GM08714 (cell line): ENCODE data around the gene LRRC51.

Experiments
- H3K4me3 ChIP-seq: fragments of 200-500 bp; sonication (Bioruptor generic); 2 replicates; pipeline ENCODE4 v1.5.1; 2014; ENCODE audit warnings: mild to moderate bottlenecking, low read length, inconsistent platforms
- ZNF274 ChIP-seq: IDR thresholded peaks from 2 replicates; pipeline ENCODE4 v1.6.1; 2012; ENCODE audit warnings: mild to moderate bottlenecking, low read depth, low read length

Gene LRRC51

GRCh38 chr11:72081821-72082453 lies 1.3 kb downstream of the LRRC51 start:
- H3K4me3 ChIP-seq, result no peak overlapping the region
- TF ChIP-seq ZNF274, result no peak

DNA sequence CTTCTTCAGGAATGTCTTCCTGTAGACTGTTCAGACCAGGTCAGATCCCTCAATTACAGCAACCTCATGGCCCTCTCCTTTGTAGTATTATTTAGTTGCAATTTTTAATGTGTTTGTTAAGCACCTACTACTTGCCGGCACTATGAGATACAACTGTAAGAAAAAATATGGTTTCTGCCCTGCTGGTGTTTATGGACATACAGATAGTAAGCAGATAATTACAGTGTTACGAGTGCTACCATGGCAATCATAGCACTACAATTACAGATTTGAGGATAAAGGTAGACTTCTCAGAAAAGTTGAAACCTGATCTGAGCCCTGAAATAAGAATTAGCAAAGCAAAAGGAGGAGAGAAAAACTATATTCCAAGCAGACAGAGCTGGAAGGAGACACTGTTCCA lies 2.8 kb downstream of the LRRC51 start:
- no peak for TF ChIP-seq ZNF274
- H3K4me3 ChIP-seq, result no peak overlapping the region

DNA sequence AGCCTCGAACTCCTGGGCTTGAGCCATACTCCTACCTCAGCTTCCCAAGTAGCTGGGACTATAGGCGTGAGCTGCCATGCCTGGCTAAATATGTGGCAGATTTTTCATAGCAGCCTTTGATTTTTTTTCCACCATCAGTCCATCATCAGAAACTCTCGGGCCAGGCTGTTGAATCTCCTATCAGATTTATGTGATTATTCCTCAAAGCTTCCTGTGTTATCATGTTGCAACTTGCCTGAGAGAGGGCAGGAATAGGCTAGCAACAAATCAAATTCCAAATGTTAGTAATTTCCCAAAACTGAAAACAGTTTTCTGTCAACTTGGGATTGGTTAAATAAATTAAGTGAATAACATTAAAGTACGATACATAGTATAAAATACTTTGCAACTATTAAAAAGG lies 3.4 kb downstream of the LRRC51 start:
- TF ChIP-seq ZNF274, result no peak
- no peak overlapping the region for H3K4me3 ChIP-seq

DNA sequence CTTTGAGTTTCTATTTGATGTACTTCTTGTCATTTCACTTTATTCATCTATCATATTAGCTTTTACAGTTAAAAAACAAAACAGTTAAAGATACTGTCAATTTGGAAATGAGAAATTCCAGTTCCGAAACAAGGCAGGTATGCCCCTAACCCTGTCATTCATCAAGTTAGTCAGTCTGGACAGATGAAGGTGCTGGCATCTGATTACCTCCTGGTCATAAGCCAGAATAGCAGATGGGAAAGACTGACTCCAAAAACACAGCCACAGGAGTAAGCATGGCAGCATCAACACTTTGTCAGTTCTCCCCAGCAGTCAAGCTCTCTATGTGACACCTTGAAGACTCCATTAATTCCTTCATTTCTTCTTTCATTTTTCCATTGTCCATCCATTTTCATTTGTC lies 4.3 kb downstream of the LRRC51 start:
- no peak overlapping the region for H3K4me3 ChIP-seq
- TF ChIP-seq ZNF274, result no peak

GRCh38 chr11:72085621-72086351 lies 5.1 kb downstream of the LRRC51 start:
- H3K4me3 ChIP-seq, result no peak overlapping the region
- TF ChIP-seq ZNF274, result no peak

DNA sequence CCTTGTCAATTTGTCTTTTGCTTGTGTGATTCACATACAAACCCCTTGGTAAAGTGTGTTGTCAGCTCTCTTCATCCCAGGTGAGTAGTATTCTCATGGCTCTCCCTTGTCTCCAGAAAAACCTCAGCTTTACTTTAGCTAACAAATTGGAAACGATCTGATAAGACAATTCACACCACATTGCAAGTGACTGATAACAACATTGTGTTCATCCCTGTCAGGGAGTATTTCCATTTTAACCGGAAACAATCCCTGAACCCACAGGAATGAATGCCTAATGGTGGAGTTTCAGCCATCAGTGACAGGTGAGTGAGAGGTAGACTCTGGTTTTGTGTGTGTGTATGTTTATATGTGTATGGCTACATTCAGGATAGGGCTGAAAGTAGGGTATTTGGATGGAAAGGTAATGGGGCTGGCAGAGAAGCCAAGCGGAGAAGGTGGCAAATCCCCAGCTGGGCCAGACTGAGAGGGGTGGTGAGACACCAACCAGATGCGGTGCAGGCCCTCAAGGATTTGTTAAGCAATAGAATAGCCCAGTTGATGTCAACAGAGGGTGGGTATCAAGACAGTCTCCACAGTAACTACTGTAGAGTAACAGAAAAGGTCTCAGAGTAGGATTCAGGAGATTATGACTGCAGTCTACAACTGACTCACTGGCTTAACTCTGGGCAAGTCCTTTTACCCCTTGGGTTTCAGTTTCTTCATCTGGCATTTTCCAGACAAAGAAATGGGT lies 7.6 kb downstream of the LRRC51 start:
- no peak overlapping the region for H3K4me3 ChIP-seq
- no peak for TF ChIP-seq ZNF274

GRCh38 chr11:72091292-72091691 lies 10.6 kb downstream of the LRRC51 start:
- no peak overlapping the region for H3K4me3 ChIP-seq
- no peak for TF ChIP-seq ZNF274

GRCh38 chr11:72098741-72099140 lies 18.1 kb downstream of the LRRC51 start:
- no peak for TF ChIP-seq ZNF274
- no peak overlapping the region for H3K4me3 ChIP-seq

GRCh38 chr11:72100009-72100408 lies 19.4 kb downstream of the LRRC51 start:
- no peak for TF ChIP-seq ZNF274
- H3K4me3 ChIP-seq, result no peak overlapping the region

DNA sequence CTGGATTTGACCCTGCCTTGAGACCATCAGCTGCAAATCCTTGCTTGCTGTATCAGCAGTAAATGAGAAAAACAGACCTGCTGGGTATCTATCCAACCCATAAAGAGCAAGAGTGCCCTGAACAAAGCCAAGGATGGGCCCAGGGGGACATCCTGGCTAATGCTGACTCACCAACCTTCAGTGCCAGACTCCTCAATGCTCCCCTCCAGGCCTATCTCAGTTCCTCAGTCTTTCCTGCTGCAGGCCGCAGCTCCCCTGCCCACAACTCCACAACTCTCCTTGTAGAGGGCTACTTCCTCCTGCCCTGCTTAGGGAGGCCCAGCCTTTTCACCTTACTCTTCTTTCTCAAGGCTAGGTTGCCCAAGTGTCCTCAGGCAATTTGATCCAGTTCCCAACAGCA lies 19.8 kb downstream of the LRRC51 start:
- no peak overlapping the region for H3K4me3 ChIP-seq
- TF ChIP-seq ZNF274, result no peak

GRCh38 chr11:72102162-72102561 lies 21.5 kb downstream of the LRRC51 start:
- TF ChIP-seq ZNF274, result no peak
- peak overlapping the region; percentile 91 for H3K4me3 ChIP-seq

GRCh38 chr11:72102631-72102945 lies 21.9 kb downstream of the LRRC51 start:
- peak overlapping the region; percentile 91 for H3K4me3 ChIP-seq
- no peak for TF ChIP-seq ZNF274

- H3K4me3 ChIP-seq, result peak within 1 kb of the TSS; percentile 91
- no peak for TF ChIP-seq ZNF274
Observed at GRCh38 chr11:72102946-72103753, 22.5 kb downstream of the LRRC51 start, which contains the start of gene LAMTOR1. Gene LAMTOR1 (minus strand): TSS chr11:72103297. CDS start chr11:72103224, 73 bp downstream.

DNA sequence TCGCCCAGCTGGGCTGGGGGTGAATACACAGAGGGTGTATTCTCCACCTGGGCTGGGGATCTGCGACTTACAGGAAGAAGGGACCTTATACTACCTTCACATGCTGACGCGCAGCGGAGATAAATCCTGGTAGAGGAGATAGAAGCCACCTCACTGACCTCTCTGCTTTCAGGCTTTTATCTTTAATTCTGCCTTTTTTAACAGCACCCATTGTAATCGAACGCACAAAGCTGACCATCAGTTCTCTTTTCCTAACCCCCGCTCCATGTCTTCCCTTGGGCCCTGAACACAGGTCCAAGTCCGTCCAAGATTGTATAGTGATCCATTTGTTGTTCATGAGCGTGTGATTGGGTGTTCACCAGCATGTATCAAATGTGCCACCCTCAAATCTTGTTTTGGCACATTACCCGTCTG lies 23.1 kb downstream of the LRRC51 start:
- H3K4me3 ChIP-seq, result peak overlapping the region; percentile 58; the same call in 1 of the 2 replicates
- TF ChIP-seq ZNF274, result no peak

DNA sequence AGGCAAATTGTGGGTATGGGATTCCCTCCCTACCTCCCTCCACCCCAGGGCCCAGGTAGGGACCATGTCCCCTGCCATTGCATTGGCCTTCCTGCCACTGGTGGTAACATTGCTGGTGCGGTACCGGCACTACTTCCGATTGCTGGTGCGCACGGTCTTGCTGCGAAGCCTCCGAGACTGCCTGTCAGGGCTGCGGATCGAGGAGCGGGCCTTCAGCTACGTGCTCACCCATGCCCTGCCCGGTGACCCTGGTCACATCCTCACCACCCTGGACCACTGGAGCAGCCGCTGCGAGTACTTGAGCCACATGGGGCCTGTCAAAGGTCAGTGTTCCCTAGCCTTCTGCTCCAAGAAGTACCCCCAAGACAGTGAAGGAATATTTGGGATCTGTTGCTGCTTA lies 25.2 kb downstream of the LRRC51 start, which contains the start of gene TOMT:
Gene TOMT, plus strand, starts transcription at position 37 of the 400 bp plus-strand sequence. Its CDS starts 28 bp downstream, at position 65.
- TF ChIP-seq ZNF274, result no peak
- no peak within 1 kb of the TSS for H3K4me3 ChIP-seq
